CD4-positive, alpha-beta T cell treated with Interleukin-12 subunit alpha and Interleukin-12 subunit beta, for 1 hour (primary cell): ENCODE measurements around the gene PIEZO1.
A peak's percentile ranks its signal among the peaks of the same experiment; 100 is the strongest.

Experiments used
- DNase-seq: peaks from one replicate; pipeline ENCODE4 v3.0.0-alpha.2; 2020

The PIEZO1 gene

GRCh38 chr16:88764913-88765349 is 20.1 kb downstream of the PIEZO1 start:
- DNase-seq, result no peak

GRCh38 chr16:88764080-88764479 is 20.9 kb downstream of the PIEZO1 start:
- DNase-seq, result no peak

- no peak for DNase-seq
Observed at GRCh38 chr16:88763502-88764053, 21.4 kb downstream of the PIEZO1 start.

GRCh38 chr16:88762941-88763340 is 22.1 kb downstream of the PIEZO1 start:
- no peak for DNase-seq

GRCh38 chr16:88762258-88762870 is 22.7 kb downstream of the PIEZO1 start:
- DNase-seq, result no peak

GRCh38 chr16:88761830-88762229 is 23.2 kb downstream of the PIEZO1 start:
- DNase-seq, result no peak

GRCh38 chr16:88761143-88761534 is 23.9 kb downstream of the PIEZO1 start:
- DNase-seq, result no peak

- DNase-seq, result no peak
Observed at GRCh38 chr16:88760424-88761142, 24.4 kb downstream of the PIEZO1 start.

- DNase-seq, result no peak
Observed at GRCh38 chr16:88759976-88760350, 25.1 kb downstream of the PIEZO1 start.

GRCh38 chr16:88759245-88759975 is 25.6 kb downstream of the PIEZO1 start:
- peak; percentile 58 for DNase-seq

- DNase-seq, result no peak
Observed at GRCh38 chr16:88758944-88759244, 26.1 kb downstream of the PIEZO1 start.

GRCh38 chr16:88758227-88758943 is 26.6 kb downstream of the PIEZO1 start:
- DNase-seq, result no peak

GRCh38 chr16:88755745-88756443 is 29.1 kb downstream of the PIEZO1 start:
- no peak for DNase-seq

GRCh38 chr16:88754912-88755744 is 29.9 kb downstream of the PIEZO1 start:
- peak; percentile 28 for DNase-seq

- DNase-seq, result no peak
Observed at GRCh38 chr16:88754109-88754911, 30.7 kb downstream of the PIEZO1 start.

- DNase-seq, result no peak
Observed at GRCh38 chr16:88753602-88754001, 31.4 kb downstream of the PIEZO1 start.

GRCh38 chr16:88753191-88753590 is 31.8 kb downstream of the PIEZO1 start:
- no peak for DNase-seq

GRCh38 chr16:88752386-88753002 is 32.5 kb downstream of the PIEZO1 start:
- DNase-seq, result no peak

- DNase-seq, result no peak
Observed at GRCh38 chr16:88750854-88751253, 34.2 kb downstream of the PIEZO1 start.

- DNase-seq, result no peak
Observed at GRCh38 chr16:88749358-88749757, 35.7 kb downstream of the PIEZO1 start.
